Upper lobe of left lung (tissue), 6 donors: ENCODE data around the gene CCND1. TPM values are rescaled to one million over a fixed set of nuclear protein-coding genes. Genes with fewer than 3 reads are reported as not detected.

Experiments
- ATAC-seq, 2 donors: fragments of 200-7000 bp; cut with Tn5 transposase; one replicate each; pipeline ENCODE4 v1.9.1; 2022; ENCODE audit warnings: mild to moderate bottlenecking in 2 of 2, moderate library complexity in 2 of 2; ENCODE audit not compliant: low FRiP score in 2 of 2
- DNase-seq, 2 donors: peaks; one replicate each; pipeline ENCODE4 v3.0.0-alpha.2; 2019 to 2020
- H3K27ac ChIP-seq, 4 donors: fragments of 200-600 bp; sonication (generic); one replicate each; pipeline ENCODE4 v1.5.1; 2016 to 2019
- H3K27me3 ChIP-seq, 4 donors: fragments of 200-600 bp; sonication (generic); one replicate each; pipeline ENCODE4 v1.5.1; 2017 to 2019
- H3K36me3 ChIP-seq, 4 donors: fragments of 200-600 bp; sonication (generic); one replicate each; pipeline ENCODE4 v1.5.1; 2016 to 2019
- H3K4me1 ChIP-seq, 4 donors: fragments of 200-600 bp; sonication (generic); one replicate each; pipeline ENCODE4 v1.5.1; 2018 to 2019
- H3K4me3 ChIP-seq, 4 donors: fragments of 200-600 bp; sonication (generic); one replicate each; pipeline ENCODE4 v1.5.1; 2017 to 2019; ENCODE audit warnings: mild to moderate bottlenecking in 2 of 4, moderate library complexity in 1 of 4
- H3K9me3 ChIP-seq, 4 donors: fragments of 200-600 bp; sonication (generic); one replicate each; pipeline ENCODE4 v1.5.1; 2018 to 2019
- CTCF ChIP-seq, 6 experiments: fragments of 450-650 bp in 4 of 6; fragments of 200-600 bp in 2 of 6; sonication (generic) in 2 of 6; IDR thresholded peaks; one replicate each; pipeline ENCODE4 v1.5.1; 2016 to 2019; ENCODE audit warnings: antibody characterized with exemption in 6 of 6
- EP300 ChIP-seq, 4 donors: sonication (generic); formaldehyde crosslinking; IDR thresholded peaks; one replicate each; pipeline ENCODE4 v1.5.1; 2017; ENCODE audit warnings: antibody characterized with exemption in 4 of 4, control low read depth in 2 of 4
- POLR2A ChIP-seq, 4 donors: fragments of 450-650 bp; IDR thresholded peaks; one replicate each; pipeline ENCODE4 v1.5.1; 2016 to 2017; ENCODE audit warnings: antibody characterized with exemption in 4 of 4, mild to moderate bottlenecking in 2 of 4
- POLR2AphosphoS5 ChIP-seq, 2 donors: sonication (generic); formaldehyde crosslinking; IDR thresholded peaks; one replicate each; pipeline ENCODE4 v1.5.1; 2017; ENCODE audit warnings: antibody characterized with exemption in 2 of 2
- WGBS, 2 donors: methylation state at CpG; one replicate each; pipeline ENCODE4 v1.1.5; 2017 to 2018; 5-methylcytosine and 5-hydroxymethylcytosine counted together
- total RNA-seq, 6 donors: library from RNA; depleted of rRNA in 4 of 6; stranded (reverse); fragments of >200 nt in 4 of 6; gene quantifications; one replicate each; pipeline versions ENCODE4 v1.1.0 to v1.2.1, GENCODE V29; 2016 to 2021
- donor health status: DM: no; HTN: no; CAD: no; lungs with moderate emphysema.
- donor health status: DM: no; HTN: yes; CAD: no; lungs with severe emphysema.

Gene CCND1
- total RNA-seq, 6 donors from 2014 or later, result 23.0 to 404 (median 237) TPM

DNA sequence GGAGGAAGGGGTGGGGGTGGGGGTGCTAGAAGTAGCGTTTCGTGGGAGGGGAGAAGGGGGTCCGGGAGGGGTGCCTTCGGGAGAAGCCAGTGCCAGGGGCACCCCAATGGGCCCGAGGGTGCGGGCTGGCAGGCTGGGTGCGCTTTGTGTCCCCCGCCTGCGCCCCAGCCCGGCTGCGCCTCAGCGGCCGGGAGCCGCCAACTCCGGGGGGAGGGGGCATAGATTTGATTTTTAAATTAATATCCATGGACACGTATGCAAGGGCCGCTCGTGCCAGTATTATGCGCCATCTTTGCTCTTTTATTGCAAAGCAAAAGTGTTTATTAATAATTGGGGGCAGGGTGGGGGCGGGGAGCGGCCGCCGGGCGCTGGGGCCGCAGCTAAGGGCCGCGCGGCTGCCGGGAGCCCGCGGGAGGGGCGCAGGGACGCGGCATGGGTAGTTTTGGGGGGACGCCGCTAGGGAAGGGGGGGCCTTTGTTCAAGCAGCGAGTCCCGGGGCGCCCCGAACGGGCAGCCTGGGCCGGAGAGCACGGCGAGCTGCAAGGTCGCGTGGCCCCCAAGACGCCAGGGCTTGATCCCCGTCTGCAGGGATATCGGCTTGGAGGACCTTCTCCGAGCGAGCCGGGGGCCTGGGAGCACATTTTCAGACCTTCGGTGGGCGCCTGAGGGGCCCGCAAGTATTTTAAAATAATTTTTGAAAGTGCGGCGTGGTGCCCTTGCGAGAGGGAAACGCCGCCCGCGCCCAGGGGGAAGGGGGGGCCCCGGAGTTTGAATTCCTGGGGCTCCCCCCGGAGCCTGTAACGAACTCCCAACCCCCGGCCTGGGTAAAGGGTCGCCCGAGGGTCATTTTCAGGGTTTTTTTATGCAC is 959 bp downstream of the CCND1 start:
- DNase-seq (peak in 1 of 2 donors; percentile 86), ATAC-seq (no peak)
- WGBS, 2 donors, result 1 to 2% methylated on average over 56 to 64 of the region's 68 CpGs
- H3K9me3 ChIP-seq, result no peaks in the 10 kb centered on the region
- TF ChIP-seq POLR2A (IDR thresholded peaks at IDR 0.05) (no peak), EP300 (IDR thresholded peaks at IDR 0.05) (no peak), CTCF (IDR thresholded peaks at IDR 0.05) (no peak), POLR2AphosphoS5 (IDR thresholded peaks at IDR 0.05) (no peak)
- H3K4me1 ChIP-seq, result peaks cover 57 to 86% (median 64%) of the 10 kb centered on the region in 4 donors
- H3K4me3 ChIP-seq, result peak overlapping the region; percentile 72 to 93 (median 77)
- peak overlapping the region; percentile 86 to 89 (median 88) for H3K27ac ChIP-seq
- peaks cover 0 to 9% (median 2%) of the 10 kb centered on the region in 4 donors for H3K36me3 ChIP-seq
- H3K27me3 ChIP-seq, result peaks cover 0 to 25% (median 10%) of the 10 kb centered on the region in 4 donors

DNA sequence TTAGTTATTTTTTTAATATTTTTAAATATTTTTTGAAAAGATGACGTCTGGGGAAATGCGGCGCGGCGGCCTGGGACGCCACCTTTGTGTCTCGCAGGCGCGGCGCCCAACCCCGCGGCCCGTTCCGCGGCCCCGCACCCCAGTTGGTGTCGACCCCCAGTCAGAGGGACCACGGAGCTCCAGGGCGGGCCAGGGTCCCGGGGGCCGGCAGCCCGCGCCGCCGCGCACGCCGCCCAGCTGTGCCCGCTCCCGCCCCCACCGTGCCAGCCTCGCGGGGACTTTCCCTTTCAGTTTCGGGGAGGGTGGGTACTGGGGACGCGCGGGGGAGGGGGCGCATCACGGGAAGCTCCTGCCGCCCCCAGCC is 1.6 kb downstream of the CCND1 start:
- Histone ChIP-seq H3K36me3 (peaks cover 0 to 11% (median 2%) of the 10 kb centered on the region in 4 donors), H3K27me3 (peaks cover 0 to 20% (median 7%) of the 10 kb centered on the region in 4 donors), H3K9me3 (no peaks in the 10 kb centered on the region), H3K27ac (peak overlapping the region; percentile 86 to 89 (median 88)), H3K4me3 (peak overlapping the region; percentile 72 to 93 (median 77)), H3K4me1 (peaks cover 51 to 80% (median 58%) of the 10 kb centered on the region in 4 donors)
- WGBS, 2 donors, result 0 to 1% methylated on average over 17 of the region's 40 CpGs
- TF ChIP-seq POLR2AphosphoS5 (IDR thresholded peaks at IDR 0.05), result no peak
- TF ChIP-seq POLR2A (IDR thresholded peaks at IDR 0.05), result peak in 1 of 4 donors; percentile 42
- no peak for TF ChIP-seq CTCF (IDR thresholded peaks at IDR 0.05)
- no peak for TF ChIP-seq EP300 (IDR thresholded peaks at IDR 0.05)
- ATAC-seq (peak in 1 of 2 donors; percentile 15), DNase-seq (peak in 1 of 2 donors; percentile 90)

- Histone ChIP-seq H3K27me3 (peaks cover 0 to 15% (median 6%) of the 10 kb centered on the region in 4 donors), H3K9me3 (no peaks in the 10 kb centered on the region), H3K36me3 (peaks cover 0 to 16% (median 3%) of the 10 kb centered on the region in 4 donors), H3K4me3 (peak overlapping the region; percentile 72 to 93 (median 77)), H3K27ac (peak overlapping the region; percentile 86 to 89 (median 88)), H3K4me1 (peaks cover 46 to 75% (median 53%) of the 10 kb centered on the region in 4 donors)
- peak; percentile 73 to 82 for ATAC-seq
- peak; percentile 81 to 97 for DNase-seq
- peak in 1 of 4 donors; percentile 37 for TF ChIP-seq POLR2A (IDR thresholded peaks at IDR 0.05)
- TF ChIP-seq EP300 (IDR thresholded peaks at IDR 0.05), result no peak
- TF ChIP-seq POLR2AphosphoS5 (IDR thresholded peaks at IDR 0.05), result peak in 1 of 2 donors; percentile 19
- TF ChIP-seq CTCF (IDR thresholded peaks at IDR 0.05), result peak; percentile 85 to 98 (median 96)
- WGBS, 2 donors, result 1 to 2% methylated on average over 9 to 46 of the region's 81 CpGs
Measured at GRCh38 chr11:69642913-69643632, 2.1 kb downstream of the CCND1 start.

DNA sequence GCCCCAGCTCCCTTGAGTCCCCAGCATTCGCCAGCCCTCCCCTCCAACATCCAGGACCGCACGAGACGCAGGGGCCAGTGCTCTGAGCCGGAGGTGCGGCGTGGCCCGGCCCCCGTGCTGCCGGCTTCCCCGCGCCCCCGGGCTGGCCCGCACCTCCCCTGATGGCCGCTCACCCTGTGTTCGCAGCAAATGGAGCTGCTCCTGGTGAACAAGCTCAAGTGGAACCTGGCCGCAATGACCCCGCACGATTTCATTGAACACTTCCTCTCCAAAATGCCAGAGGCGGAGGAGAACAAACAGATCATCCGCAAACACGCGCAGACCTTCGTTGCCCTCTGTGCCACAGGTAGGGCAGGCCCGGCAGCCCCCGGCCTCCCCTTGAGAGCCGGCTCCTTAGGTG is 2.7 kb downstream of the CCND1 start:
- ATAC-seq (no peak), DNase-seq (no peak)
- Histone ChIP-seq H3K4me3 (peak overlapping the region in 3 of 4 donors; percentile 73 to 93 (median 81)), H3K27ac (peak overlapping the region in 2 of 4 donors; percentile 32 to 89), H3K9me3 (no peaks in the 10 kb centered on the region), H3K27me3 (peaks cover 0 to 12% (median 4%) of the 10 kb centered on the region in 4 donors), H3K4me1 (peaks cover 40 to 69% (median 47%) of the 10 kb centered on the region in 4 donors), H3K36me3 (peaks cover 0 to 22% (median 5%) of the 10 kb centered on the region in 4 donors)
- WGBS, 2 donors, result 38 to 60% methylated on average over 13 to 21 of the region's 27 CpGs
- no peak for TF ChIP-seq POLR2AphosphoS5 (IDR thresholded peaks at IDR 0.05)
- TF ChIP-seq CTCF (IDR thresholded peaks at IDR 0.05), result peak in 1 of 6 experiments; percentile 4
